GM21529 (cell line): ENCODE data around the gene GPR135.
"Not testable (repeated sequence)": the region's sequence is repeated elsewhere in the genome, so short reads cannot be mapped to it uniquely, and the experiment has no call there.

Experiments used
- ATAC-seq: cut with Tn5 transposase; IDR thresholded peaks from one replicate; pipeline ENCODE4 v1.9.1; 2021; ENCODE audit not compliant: unreplicated experiment

Gene GPR135

GRCh38 chr14:59475709-59476108 lies 10.5 kb upstream of the GPR135 start:
- ATAC-seq: no peak

GRCh38 chr14:59474172-59474571 lies 9.0 kb upstream of the GPR135 start:
- no peak for ATAC-seq

DNA sequence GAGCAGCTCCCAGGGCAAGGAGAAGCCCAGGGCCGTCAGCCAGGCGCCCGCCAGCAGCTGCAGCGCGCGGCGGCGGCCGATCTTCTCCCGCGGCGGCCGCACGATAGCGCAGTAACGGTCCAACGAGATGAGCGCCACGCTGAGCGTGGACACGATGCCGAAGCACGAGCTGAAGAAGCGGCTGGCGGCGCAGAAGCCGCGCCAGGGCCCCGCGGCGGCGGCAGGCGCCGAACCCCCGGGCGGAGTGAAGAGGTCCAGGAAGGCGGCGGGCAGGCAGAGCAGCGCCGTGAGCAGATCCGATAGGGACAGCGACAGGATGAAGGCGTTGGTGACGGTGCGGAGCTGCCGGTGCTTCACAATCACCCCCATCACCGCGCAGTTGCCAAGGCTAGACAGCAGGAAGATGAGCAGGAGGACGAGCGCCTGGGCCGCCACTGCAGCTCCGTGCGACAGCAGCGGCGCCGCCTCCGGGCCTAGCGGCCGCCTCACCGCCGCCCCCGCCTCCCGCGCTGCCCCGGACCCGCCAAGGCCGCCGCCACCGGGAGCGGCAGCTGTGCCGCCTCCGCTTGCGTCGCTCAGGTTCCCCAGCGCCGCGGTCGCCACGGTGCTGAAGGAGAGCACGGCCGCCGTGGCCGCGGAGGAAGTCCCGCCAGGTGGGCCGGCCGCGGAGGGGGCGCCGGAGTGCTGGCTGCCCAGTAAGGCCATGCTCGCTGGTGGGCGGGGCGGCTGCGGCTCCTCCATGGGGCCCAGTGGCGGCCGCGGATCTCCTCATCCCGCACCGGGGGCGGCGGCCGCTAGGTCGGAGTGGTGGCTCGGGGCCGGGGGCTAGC lies 479 bp downstream of the GPR135 start:
- peak; percentile 65 for ATAC-seq

DNA sequence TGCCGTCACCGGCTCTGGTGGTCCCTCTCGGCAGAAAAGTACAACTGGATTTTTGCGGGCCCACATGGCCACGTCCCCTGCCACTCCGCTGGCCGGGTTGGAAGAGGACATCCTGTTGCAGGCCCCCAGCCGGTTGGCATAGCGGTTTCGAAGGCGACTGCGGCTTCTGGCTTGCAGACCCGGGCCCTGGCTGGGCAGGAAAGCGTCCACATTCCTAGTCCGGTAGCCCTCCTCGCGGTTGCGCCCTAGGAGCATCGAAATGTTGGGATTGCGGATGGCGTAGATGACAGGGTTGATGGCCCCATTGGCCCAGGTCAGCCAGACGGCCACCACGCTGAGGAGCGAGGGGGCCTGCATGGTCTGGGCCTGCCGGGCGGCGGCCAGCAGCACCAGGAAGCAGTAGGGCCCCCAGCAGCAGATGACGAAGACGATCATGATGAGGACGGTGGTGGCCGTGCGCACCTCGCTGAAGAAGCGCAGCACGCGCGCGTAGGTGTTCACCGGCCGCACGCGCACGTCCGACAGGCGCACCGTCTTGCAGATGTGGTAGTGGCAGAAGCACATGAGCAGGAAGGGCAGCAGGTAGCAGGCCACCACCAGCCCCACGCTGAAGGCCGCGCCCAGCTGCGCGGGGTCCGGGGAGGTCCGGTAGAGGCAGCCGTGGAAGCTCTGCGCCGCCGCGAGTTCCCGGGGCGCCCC lies 1.2 kb downstream of the GPR135 start:
- ATAC-seq: peak; percentile 30

GRCh38 chr14:59461891-59462290 lies 3.3 kb downstream of the GPR135 start:
- ATAC-seq: no peak

GRCh38 chr14:59460378-59460777 lies 4.8 kb downstream of the GPR135 start:
- no peak for ATAC-seq

DNA sequence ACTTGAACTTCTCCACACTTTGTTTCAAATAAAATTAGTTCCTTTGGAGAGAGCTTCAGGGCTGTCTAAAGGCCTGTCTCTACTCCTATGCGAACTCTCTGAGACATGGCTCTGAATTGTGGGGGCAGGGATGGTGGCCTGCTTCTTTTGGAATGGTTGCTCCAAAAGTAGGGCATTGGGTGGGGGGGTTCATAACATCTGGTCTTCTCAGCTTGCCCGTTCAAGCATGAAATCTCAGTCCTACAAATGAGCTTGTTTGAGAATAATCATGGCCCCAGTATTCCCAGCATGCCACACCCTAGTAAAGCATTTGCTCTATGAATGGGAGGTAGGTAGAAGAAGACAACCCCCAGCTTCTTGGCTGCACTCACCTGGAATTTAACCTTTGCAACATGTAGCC lies 6.7 kb downstream of the GPR135 start:
- no peak for ATAC-seq

DNA sequence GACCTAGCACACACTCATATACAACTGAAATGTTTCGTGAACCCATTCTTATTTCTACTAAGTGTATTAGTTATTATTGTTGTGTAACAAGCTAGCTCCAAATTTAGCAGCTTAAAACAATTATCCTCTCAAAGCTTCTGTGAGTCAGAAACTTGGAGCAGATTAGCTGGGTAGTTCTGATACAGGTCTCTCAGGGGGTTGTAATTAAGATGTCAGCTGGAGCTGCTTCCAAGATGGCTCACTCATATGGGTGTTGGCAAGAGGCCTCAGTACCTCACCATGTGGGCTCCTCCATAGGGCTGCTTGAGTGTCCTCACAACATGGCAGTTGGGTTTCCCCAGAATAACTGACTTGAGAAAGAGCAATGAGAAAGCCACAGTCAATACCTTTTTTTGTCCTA lies 9.8 kb downstream of the GPR135 start:
- no peak for ATAC-seq

DNA sequence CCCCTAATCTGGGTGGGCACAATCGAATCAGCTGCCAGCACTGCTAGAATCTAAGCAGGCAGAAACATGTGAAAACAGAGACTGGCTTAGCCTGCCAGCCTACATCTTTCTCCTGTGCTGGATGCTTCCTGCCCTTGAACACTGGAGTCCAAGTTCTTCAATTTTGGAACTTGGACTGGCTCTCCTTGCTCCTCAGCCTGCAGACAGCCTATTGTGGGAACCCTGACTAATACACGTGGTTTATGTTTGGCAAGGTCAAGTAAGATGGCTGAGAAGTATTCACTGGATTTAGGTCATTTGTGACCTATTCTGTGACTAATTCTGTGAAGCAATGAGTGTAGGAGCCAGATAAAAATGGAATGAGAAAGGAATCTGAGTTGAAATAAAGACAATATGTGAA lies 11.0 kb downstream of the GPR135 start:
- ATAC-seq: no peak

GRCh38 chr14:59451849-59452248 lies 13.3 kb downstream of the GPR135 start:
- no peak for ATAC-seq

- ATAC-seq: no peak
These were observed 14.5 kb downstream of the GPR135 start for GRCh38 chr14:59450716-59451115.

DNA sequence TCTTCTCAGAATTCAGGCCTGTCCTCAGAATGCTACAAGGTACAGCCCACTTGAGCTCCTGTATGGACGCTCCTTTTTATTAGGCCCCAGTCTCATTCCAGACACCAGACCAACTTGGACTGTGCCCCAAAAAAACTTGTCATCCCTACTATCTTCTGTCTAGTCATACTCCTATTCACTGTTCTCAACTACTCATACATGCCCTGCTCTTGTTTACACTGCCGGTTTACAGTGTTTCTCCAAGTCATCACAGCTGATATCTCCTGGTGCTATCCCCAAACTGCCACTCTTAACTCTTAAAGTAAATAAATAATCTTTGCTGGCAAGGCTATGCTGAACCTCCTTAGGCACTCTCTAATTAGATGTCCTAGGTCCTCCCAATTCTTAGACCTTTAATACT lies 16.5 kb downstream of the GPR135 start:
- ATAC-seq: not testable (repeated sequence)

GRCh38 chr14:59439256-59439965 lies 25.8 kb downstream of the GPR135 start:
- no peak for ATAC-seq

GRCh38 chr14:59438195-59438647 lies 27.0 kb downstream of the GPR135 start:
- ATAC-seq: no peak

GRCh38 chr14:59435987-59436386 lies 29.2 kb downstream of the GPR135 start:
- ATAC-seq: no peak

DNA sequence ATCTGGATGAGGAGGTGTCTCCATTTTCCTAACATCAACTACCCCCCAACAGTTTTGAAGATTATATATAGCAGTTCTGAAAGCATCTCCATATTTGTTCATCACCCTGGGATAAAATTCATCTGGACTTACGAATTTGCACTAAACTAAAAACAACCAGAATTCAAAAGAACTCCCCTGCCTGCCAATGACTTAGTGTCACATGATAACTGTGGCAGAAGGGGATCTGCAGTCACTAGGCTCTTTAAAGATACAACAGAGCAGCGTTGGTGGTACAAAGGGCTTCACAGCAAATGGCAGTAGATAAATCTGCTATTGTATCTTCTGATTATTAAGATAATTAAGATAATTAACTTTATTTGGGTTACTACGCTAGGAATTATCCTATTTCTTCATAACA lies 30.1 kb downstream of the GPR135 start:
- ATAC-seq: no peak

DNA sequence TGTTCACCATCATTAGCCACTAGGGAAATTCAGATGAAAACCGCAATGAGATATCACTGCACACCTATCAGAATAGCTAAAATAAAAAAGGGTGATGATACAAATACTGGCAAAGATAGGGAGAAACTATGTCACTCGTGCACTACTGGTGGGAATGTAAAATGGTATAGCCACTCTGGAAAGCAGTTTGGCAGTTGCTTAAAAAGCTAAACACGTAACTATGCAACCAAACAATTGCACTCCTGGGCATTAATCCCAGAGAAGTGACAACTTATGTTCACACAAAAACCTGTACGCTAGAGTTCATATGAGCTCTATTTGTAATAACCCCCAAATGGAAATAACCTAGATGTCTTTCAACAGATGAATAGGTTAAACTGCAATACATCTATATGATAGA lies 35.4 kb downstream of the GPR135 start:
- ATAC-seq: no peak

GRCh38 chr14:59428581-59429012 lies 36.6 kb downstream of the GPR135 start:
- no peak for ATAC-seq

- no peak for ATAC-seq
These were observed 37.3 kb downstream of the GPR135 start for GRCh38 chr14:59427653-59428580.

DNA sequence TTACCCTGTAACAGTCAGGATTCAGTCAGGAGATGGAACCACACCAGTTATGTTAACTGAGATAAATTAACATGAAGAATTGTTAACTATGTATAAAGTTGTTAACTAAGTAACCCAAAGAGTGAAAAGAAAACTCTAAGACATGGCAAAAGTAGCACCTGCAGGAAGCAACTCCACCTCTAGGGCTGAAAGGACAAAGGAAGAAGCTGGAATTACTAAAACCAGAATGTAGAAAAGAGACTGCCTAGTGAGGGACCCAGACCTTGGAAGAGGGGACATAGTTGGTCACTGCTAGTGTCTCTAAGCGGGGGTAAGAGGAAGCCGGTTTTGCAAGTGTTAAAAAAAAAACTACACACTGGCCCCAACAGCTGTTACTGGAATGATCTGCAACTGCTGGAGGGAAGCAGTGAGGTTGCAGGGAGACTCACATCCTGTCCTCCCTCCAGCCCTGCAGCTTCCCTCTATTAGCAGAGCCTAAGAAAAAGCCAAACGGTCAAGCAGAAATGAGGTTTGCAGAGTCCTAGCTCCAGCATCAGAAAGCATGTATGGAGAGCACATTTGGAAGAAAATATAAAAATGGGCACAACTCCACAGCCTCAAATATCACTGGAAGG lies 39.8 kb downstream of the GPR135 start:
- no peak for ATAC-seq
